HCT116 (cell line): ENCODE data around the gene ACAN. TPM values are rescaled to one million over a fixed set of nuclear protein-coding genes. Genes with fewer than 3 reads are reported as not detected.

Source experiments
- ATAC-seq: fragments of 200-7000 bp; cut with Tn5 transposase; 2 replicates; pipeline ENCODE4 v1.9.1; 2020; ENCODE audit warnings: mild to moderate bottlenecking, moderate library complexity
- BruUV-seq: library from RNA; stranded (reverse); fragments of 400-500 nt; replicated peaks from 2 replicates; lab custom pipeline; 2021; lab: Mats Ljungman, UMichigan
- CTCF ChIA-PET: fragments of 300-600 bp; sonication (Branson Sonifier 250); formaldehyde crosslinking; loops from one replicate; lab custom pipeline; 2021; ENCODE audit warnings: antibody characterized with exemption; lab: Charles Lee
- POLR2A ChIA-PET: fragments of 300-600, 350-600 bp; sonication (Branson Sonifier 250); formaldehyde crosslinking; loops from one replicate; lab custom pipeline; 2021; ENCODE audit warnings: antibody characterized with exemption; lab: Charles Lee
- RAD21 ChIA-PET, 2 experiments: fragments of 300-600 bp; sonication (Branson Sonifier 250); formaldehyde crosslinking; loops; one replicate each; lab custom pipeline; 2023; ENCODE audit warnings: low total read pairs in 2 of 2; ENCODE audit not compliant: uncharacterized antibody in 2 of 2, unreplicated experiment in 2 of 2, low non-redundant PET in 1 of 2; lab: Charles Lee
- DNase-seq: peaks from one replicate; pipeline ENCODE4 v3.0.0-alpha.2; 2010; ENCODE audit warnings: low read depth, low spot score
- H2AFZ ChIP-seq: fragments of 200-600 bp; shearing (Covaris generic), sonication (generic); 2 replicates; pipeline ENCODE4 v1.6.1; 2017; ENCODE audit warnings: low read depth, mixed run types, mixed read lengths, antibody characterized with exemption, low read length; ENCODE audit not compliant: poor library complexity, severe bottlenecking
- H3K27ac ChIP-seq: 2 replicates; pipeline ENCODE4 v1.5.1; 2012; ENCODE audit warnings: low read depth, low read length
- H3K27me3 ChIP-seq: fragments of 200-600 bp; sonication (generic); 2 replicates; pipeline ENCODE4 v1.6.1; 2016; ENCODE audit warnings: mixed run types, low read length, mixed read lengths; ENCODE audit not compliant: insufficient read depth
- H3K36me3 ChIP-seq, 2 experiments: fragments of 200-500 bp in 1 of 2; fragments of 200-600 bp in 1 of 2; sonication (Bioruptor generic) in 1 of 2; sonication (generic) in 1 of 2; 2 replicates each; pipeline versions ENCODE4 v1.5.1 to v1.6.1; 2014 to 2016; ENCODE audit warnings: low read length in 2 of 2, inconsistent platforms in 1 of 2, mixed read lengths in 1 of 2, mixed run types in 1 of 2; ENCODE audit not compliant: insufficient read depth in 2 of 2, control insufficient read depth in 1 of 2
- H3K4me1 ChIP-seq, 2 experiments: fragments of 200-600 bp in 1 of 2; sonication (generic) in 1 of 2; 2 replicates each; pipeline versions ENCODE4 v1.5.1 to v1.6.1; 2012 to 2017; ENCODE audit warnings: low read length in 2 of 2, inconsistent platforms in 1 of 2, mild to moderate bottlenecking in 1 of 2, mixed read lengths in 1 of 2, mixed run types in 1 of 2, moderate library complexity in 1 of 2; ENCODE audit not compliant: insufficient read depth in 2 of 2, control insufficient read depth in 1 of 2
- H3K4me2 ChIP-seq: fragments of 200-600 bp; sonication (generic); 2 replicates; pipeline ENCODE4 v1.6.1; 2017; ENCODE audit warnings: mixed run types, low read length, mixed read lengths
- H3K4me3 ChIP-seq, 2 experiments: fragments of 200-600 bp in 1 of 2; sonication (generic) in 1 of 2; replicated peaks in 1 of 2; 2 replicates each; pipeline ENCODE4 v1.5.1; 2011 to 2016; ENCODE audit warnings: low read length in 2 of 2, control low read depth in 1 of 2, low read depth in 1 of 2, mild to moderate bottlenecking in 1 of 2, mixed read lengths in 1 of 2, mixed run types in 1 of 2
- H3K79me2 ChIP-seq: fragments of 200-600 bp; sonication (generic); 2 replicates; pipeline ENCODE4 v1.6.1; 2017; ENCODE audit warnings: mild to moderate bottlenecking, mixed run types, low read length, moderate library complexity, mixed read lengths; ENCODE audit not compliant: insufficient read depth
- H3K9ac ChIP-seq: fragments of 200-600 bp; sonication (generic); 2 replicates; pipeline ENCODE4 v1.6.1; 2016; ENCODE audit warnings: low read length, mixed read lengths
- H3K9me2 ChIP-seq: fragments of 200-600 bp; sonication (generic), shearing (Covaris generic); 2 replicates; pipeline ENCODE4 v1.6.1; 2017; ENCODE audit warnings: mixed run types, mild to moderate bottlenecking, moderate library complexity; ENCODE audit not compliant: insufficient read depth
- H3K9me3 ChIP-seq, 2 experiments: fragments of 200-500 bp in 1 of 2; fragments of 200-600 bp in 1 of 2; sonication (Bioruptor generic) in 1 of 2; sonication (generic) in 1 of 2; 2 replicates each; pipeline ENCODE4 v1.6.1; 2014 to 2017; ENCODE audit warnings: low read length in 2 of 2, mixed read lengths in 2 of 2, inconsistent platforms in 1 of 2, low read depth in 1 of 2, mild to moderate bottlenecking in 1 of 2, mixed run types in 1 of 2, moderate library complexity in 1 of 2; ENCODE audit not compliant: control insufficient read depth in 1 of 2, insufficient read depth in 1 of 2
- H4K20me1 ChIP-seq: fragments of 200-600 bp; sonication (generic), shearing (Covaris generic); 2 replicates; pipeline ENCODE4 v1.6.1; 2017; ENCODE audit warnings: mixed run types, mild to moderate bottlenecking, moderate library complexity; ENCODE audit not compliant: insufficient read depth
- FOSL1 ChIP-seq: IDR thresholded peaks from 2 replicates; pipeline ENCODE4 v1.6.1; 2012; ENCODE audit warnings: low read depth
- JUND ChIP-seq: IDR thresholded peaks from 2 replicates; pipeline ENCODE4 v1.6.1; 2012
- RAD21 ChIP-seq: IDR thresholded peaks from 2 replicates; pipeline ENCODE4 v1.6.1; 2012; ENCODE audit warnings: low read depth, mild to moderate bottlenecking
- REST ChIP-seq: IDR thresholded peaks from 2 replicates; pipeline ENCODE4 v1.6.1; 2012; ENCODE audit warnings: low read depth
- YY1 ChIP-seq: IDR thresholded peaks from 2 replicates; pipeline ENCODE4 v1.6.1; 2011; ENCODE audit warnings: low read length, low read depth, moderate library complexity, mild to moderate bottlenecking; ENCODE audit not compliant: insufficient replicate concordance; ENCODE audit errors: extremely low read depth
- ZFX ChIP-seq: fragments of 450-650 bp; IDR thresholded peaks from 2 replicates; pipeline ENCODE4 v1.6.1; 2017
- ZNF274 ChIP-seq: fragments of 200-500 bp; sonication (Bioruptor generic); IDR thresholded peaks from 2 replicates; pipeline ENCODE4 v1.6.1; 2014; ENCODE audit warnings: mild to moderate bottlenecking, low read depth, low read length, inconsistent platforms
- intact Hi-C: fragments of 100-400 bp; cut with micrococcal nuclease; formaldehyde crosslinking; loops from 2 replicates; pipeline ENCODE4 v1.10.0; 2022
- total RNA-seq: library from RNA; stranded (reverse); gene quantifications from one replicate; pipeline ENCODE4 v1.2.1, GENCODE V29; 2021; ENCODE audit not compliant: unreplicated experiment
- TF ChIP-seq, protein P1 (sequence below), 3 experiments: fragments of 200-600 bp in 1 of 3; sonication (generic) in 1 of 3; IDR thresholded peaks in 2 of 3; conservative IDR thresholded peaks in 1 of 3; 2 replicates each; pipeline ENCODE4 v1.5.1; 2012 to 2017; ENCODE audit warnings: low read depth in 2 of 3, low read length in 2 of 3, antibody characterized with exemption in 1 of 3, borderline replicate concordance in 1 of 3, control low read depth in 1 of 3, mild to moderate bottlenecking in 1 of 3, mixed read lengths in 1 of 3, mixed run types in 1 of 3, moderate library complexity in 1 of 3; ENCODE audit not compliant: insufficient read depth in 1 of 3
- TF ChIP-seq, protein P2 (sequence below): IDR thresholded peaks from 2 replicates; pipeline ENCODE4 v1.6.1; 2012
- TF ChIP-seq, protein P3 (sequence below): IDR thresholded peaks from 2 replicates; pipeline ENCODE4 v1.6.1; 2011; ENCODE audit warnings: mild to moderate bottlenecking, low read length, moderate library complexity; ENCODE audit not compliant: insufficient replicate concordance; ENCODE audit errors: extremely low read depth

The ACAN gene
- total RNA-seq, 1 experiment from 2014 or later, result not detected

GRCh38 chr15:88835119-88835518 is 31.9 kb downstream of the ACAN start (continued):
- TF ChIP-seq, protein P1, sequence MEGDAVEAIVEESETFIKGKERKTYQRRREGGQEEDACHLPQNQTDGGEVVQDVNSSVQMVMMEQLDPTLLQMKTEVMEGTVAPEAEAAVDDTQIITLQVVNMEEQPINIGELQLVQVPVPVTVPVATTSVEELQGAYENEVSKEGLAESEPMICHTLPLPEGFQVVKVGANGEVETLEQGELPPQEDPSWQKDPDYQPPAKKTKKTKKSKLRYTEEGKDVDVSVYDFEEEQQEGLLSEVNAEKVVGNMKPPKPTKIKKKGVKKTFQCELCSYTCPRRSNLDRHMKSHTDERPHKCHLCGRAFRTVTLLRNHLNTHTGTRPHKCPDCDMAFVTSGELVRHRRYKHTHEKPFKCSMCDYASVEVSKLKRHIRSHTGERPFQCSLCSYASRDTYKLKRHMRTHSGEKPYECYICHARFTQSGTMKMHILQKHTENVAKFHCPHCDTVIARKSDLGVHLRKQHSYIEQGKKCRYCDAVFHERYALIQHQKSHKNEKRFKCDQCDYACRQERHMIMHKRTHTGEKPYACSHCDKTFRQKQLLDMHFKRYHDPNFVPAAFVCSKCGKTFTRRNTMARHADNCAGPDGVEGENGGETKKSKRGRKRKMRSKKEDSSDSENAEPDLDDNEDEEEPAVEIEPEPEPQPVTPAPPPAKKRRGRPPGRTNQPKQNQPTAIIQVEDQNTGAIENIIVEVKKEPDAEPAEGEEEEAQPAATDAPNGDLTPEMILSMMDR (IDR thresholded peaks at IDR 0.05 in 2 of 3, conservative IDR thresholded peaks at IDR 0.05 in 1 of 3; ENCODE audit: borderline replicate concordance in 1 of 3, insufficient read depth in 1 of 3, low read depth in 2 of 3, low read length in 2 of 3), result no peak
- TF ChIP-seq ZFX (no peak), JUND (no peak), YY1 (no peak), FOSL1 (no peak)
- TF ChIP-seq, protein P2, sequence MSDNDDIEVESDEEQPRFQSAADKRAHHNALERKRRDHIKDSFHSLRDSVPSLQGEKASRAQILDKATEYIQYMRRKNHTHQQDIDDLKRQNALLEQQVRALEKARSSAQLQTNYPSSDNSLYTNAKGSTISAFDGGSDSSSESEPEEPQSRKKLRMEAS, result no peak
- TF ChIP-seq, protein P3, sequence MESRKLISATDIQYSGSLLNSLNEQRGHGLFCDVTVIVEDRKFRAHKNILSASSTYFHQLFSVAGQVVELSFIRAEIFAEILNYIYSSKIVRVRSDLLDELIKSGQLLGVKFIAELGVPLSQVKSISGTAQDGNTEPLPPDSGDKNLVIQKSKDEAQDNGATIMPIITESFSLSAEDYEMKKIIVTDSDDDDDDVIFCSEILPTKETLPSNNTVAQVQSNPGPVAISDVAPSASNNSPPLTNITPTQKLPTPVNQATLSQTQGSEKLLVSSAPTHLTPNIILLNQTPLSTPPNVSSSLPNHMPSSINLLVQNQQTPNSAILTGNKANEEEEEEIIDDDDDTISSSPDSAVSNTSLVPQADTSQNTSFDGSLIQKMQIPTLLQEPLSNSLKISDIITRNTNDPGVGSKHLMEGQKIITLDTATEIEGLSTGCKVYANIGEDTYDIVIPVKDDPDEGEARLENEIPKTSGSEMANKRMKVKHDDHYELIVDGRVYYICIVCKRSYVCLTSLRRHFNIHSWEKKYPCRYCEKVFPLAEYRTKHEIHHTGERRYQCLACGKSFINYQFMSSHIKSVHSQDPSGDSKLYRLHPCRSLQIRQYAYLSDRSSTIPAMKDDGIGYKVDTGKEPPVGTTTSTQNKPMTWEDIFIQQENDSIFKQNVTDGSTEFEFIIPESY, result no peak

GRCh38 chr15:88835646-88836045 is 32.4 kb downstream of the ACAN start:
- no peak for DNase-seq
- no peaks in the 10 kb centered on the region for H3K9me3 ChIP-seq

More at GRCh38 chr15:88835646-88836045, 32.4 kb downstream of the ACAN start:
- Histone ChIP-seq H2AFZ (no peak overlapping the region), H3K4me1 (peaks cover 0 to 3% of the 10 kb centered on the region in 2 experiments; a peak in 1 of 4 replicates), H3K36me3 (no peaks in the 10 kb centered on the region), H3K4me2 (no peak overlapping the region), H3K27me3 (no peaks in the 10 kb centered on the region), H3K27ac (no peak overlapping the region), H3K79me2 (no peaks in the 10 kb centered on the region), H3K9ac (no peak overlapping the region), H3K4me3 (no peak overlapping the region), H4K20me1 (no peaks in the 10 kb centered on the region), H3K9me2 (no peaks in the 10 kb centered on the region)
- ChIA-PET CTCF (interaction anchor here (0.8 to 4.2 kb wide), 2 partner anchors 31 to 178 kb away, joined by 3 to 82 read pairs; no protein-coding TSS in a partner anchor), POLR2A (no interaction called here), RAD21 (interaction anchor here (0.6 to 3.2 kb wide), 3 partner anchors 155 to 179 kb away, joined by 3 to 13 read pairs (median 8); no protein-coding TSS in a partner anchor)
- no TSS peak for BruUV-seq
- intact Hi-C loops, result loop anchor here (10.0 kb wide), 1 partner anchor 591 kb away; no protein-coding TSS in a partner anchor
- TF ChIP-seq ZNF274 (no peak), RAD21 (no peak), REST (no peak)
- no peak for ATAC-seq
